ENCODE results near the gene ZNF470. TPM values are rescaled to one million over a fixed set of nuclear protein-coding genes. Genes with fewer than 3 reads are reported as not detected.

Gene ZNF470
- total RNA-seq, 1 donor from 2014 or later, result 8.0 TPM

DNA sequence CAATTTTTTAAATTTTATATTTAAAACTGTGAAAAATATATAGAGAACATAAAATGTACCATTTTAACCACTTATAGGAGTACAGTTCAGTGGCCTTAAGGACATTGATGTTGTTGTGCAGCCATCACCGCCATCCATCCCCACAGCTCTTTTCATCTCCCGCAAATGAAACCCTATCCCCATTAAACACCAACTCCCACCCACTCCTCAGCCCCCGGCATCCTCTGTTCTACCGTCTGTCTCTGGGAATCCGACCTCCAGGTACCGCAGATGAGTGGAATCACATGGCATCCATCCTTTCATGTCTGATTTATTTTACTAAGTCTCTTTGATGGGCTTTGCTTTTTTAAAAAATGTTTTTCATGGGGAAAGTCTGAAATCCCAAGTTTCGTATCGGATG lies 51.9 kb downstream of the ZNF470 start:
- no peak overlapping the region for H3K4me3 Mint-ChIP-seq (ENCODE audit: low read depth)
- TF ChIP-seq, protein P1, sequence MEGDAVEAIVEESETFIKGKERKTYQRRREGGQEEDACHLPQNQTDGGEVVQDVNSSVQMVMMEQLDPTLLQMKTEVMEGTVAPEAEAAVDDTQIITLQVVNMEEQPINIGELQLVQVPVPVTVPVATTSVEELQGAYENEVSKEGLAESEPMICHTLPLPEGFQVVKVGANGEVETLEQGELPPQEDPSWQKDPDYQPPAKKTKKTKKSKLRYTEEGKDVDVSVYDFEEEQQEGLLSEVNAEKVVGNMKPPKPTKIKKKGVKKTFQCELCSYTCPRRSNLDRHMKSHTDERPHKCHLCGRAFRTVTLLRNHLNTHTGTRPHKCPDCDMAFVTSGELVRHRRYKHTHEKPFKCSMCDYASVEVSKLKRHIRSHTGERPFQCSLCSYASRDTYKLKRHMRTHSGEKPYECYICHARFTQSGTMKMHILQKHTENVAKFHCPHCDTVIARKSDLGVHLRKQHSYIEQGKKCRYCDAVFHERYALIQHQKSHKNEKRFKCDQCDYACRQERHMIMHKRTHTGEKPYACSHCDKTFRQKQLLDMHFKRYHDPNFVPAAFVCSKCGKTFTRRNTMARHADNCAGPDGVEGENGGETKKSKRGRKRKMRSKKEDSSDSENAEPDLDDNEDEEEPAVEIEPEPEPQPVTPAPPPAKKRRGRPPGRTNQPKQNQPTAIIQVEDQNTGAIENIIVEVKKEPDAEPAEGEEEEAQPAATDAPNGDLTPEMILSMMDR (IDR thresholded peaks at IDR 0.05; ENCODE audit: unreplicated experiment), result no peak
- peaks cover 89% of the 10 kb centered on the region for H3K36me3 Mint-ChIP-seq (ENCODE audit: insufficient read depth)

DNA sequence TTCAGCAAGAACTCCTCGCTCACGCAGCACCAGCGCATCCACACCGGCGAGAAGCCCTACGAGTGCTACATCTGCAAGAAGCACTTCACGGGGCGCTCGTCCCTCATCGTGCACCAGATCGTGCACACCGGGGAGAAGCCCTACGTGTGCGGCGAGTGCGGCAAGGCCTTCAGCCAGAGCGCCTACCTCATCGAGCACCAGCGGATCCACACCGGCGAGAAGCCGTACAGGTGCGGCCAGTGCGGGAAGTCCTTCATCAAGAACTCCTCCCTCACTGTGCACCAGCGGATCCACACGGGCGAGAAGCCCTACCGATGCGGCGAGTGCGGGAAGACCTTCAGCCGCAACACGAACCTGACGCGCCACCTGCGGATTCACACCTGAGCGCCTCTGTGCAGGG lies 55.1 kb downstream of the ZNF470 start:
- DNase-seq (ENCODE audit: low spot score, unreplicated experiment), result no peak
- no peak overlapping the region for H3K27ac Mint-ChIP-seq
- H3K4me1 Mint-ChIP-seq (ENCODE audit: low read depth), result no peaks in the 10 kb centered on the region
- H3K36me3 Mint-ChIP-seq (ENCODE audit: insufficient read depth), result peaks cover 77% of the 10 kb centered on the region
- TF ChIP-seq, protein P1 (IDR thresholded peaks at IDR 0.05; ENCODE audit: unreplicated experiment), result no peak
- no peaks in the 10 kb centered on the region for H3K27me3 Mint-ChIP-seq
- no peak overlapping the region for H3K4me3 Mint-ChIP-seq (ENCODE audit: low read depth)
- peaks cover 50% of the 10 kb centered on the region for H3K9me3 Mint-ChIP-seq (ENCODE audit: low read depth)

More for the DNA sequence above, 51.9 kb downstream of the ZNF470 start:
- no peak for DNase-seq (ENCODE audit: low spot score, unreplicated experiment)
- no peaks in the 10 kb centered on the region for H3K4me1 Mint-ChIP-seq (ENCODE audit: low read depth)
- H3K27ac Mint-ChIP-seq, result no peak overlapping the region
- peaks cover 69% of the 10 kb centered on the region for H3K9me3 Mint-ChIP-seq (ENCODE audit: low read depth)
- H3K27me3 Mint-ChIP-seq, result no peaks in the 10 kb centered on the region

DNA sequence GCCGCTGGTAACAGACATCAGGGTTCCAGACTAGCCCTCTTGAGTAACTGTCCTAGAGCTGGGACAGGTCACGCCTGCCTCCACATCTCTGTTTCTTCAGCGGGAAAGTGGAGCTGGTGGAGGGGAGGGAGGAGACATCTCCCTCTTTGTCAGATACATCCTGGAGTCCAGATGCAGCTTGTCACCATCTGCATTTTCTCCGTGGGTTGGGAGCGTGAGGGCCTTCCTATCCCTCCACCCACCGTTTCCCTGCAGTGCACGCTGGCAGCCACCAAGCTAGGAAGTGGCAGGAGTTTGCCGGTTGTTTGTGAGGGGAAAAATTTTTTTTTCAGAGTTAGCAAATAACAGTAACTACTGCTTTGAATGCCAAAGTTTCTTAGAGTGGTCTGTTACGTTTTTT lies 55.7 kb downstream of the ZNF470 start:
- Mint-ChIP-seq H3K27me3 (no peaks in the 10 kb centered on the region), H3K36me3 (ENCODE audit: insufficient read depth) (peaks cover 75% of the 10 kb centered on the region), H3K4me1 (ENCODE audit: low read depth) (no peaks in the 10 kb centered on the region), H3K9me3 (ENCODE audit: low read depth) (peaks cover 50% of the 10 kb centered on the region), H3K4me3 (ENCODE audit: low read depth) (no peak overlapping the region), H3K27ac (no peak overlapping the region)
- TF ChIP-seq, protein P1 (IDR thresholded peaks at IDR 0.05; ENCODE audit: unreplicated experiment), result no peak
- no peak for DNase-seq (ENCODE audit: low spot score, unreplicated experiment)

- no peak for DNase-seq (ENCODE audit: low spot score, unreplicated experiment)
- H3K4me1 Mint-ChIP-seq (ENCODE audit: low read depth), result no peaks in the 10 kb centered on the region
- no peak overlapping the region for H3K4me3 Mint-ChIP-seq (ENCODE audit: low read depth)
- H3K27ac Mint-ChIP-seq, result no peak overlapping the region
- H3K9me3 Mint-ChIP-seq (ENCODE audit: low read depth), result peaks cover 52% of the 10 kb centered on the region
- H3K27me3 Mint-ChIP-seq, result no peaks in the 10 kb centered on the region
- TF ChIP-seq, protein P1 (IDR thresholded peaks at IDR 0.05; ENCODE audit: unreplicated experiment), result no peak
- peaks cover 63% of the 10 kb centered on the region for H3K36me3 Mint-ChIP-seq (ENCODE audit: insufficient read depth)
Observed at GRCh38 chr19:56625708-56626107, 58.4 kb downstream of the ZNF470 start.

DNA sequence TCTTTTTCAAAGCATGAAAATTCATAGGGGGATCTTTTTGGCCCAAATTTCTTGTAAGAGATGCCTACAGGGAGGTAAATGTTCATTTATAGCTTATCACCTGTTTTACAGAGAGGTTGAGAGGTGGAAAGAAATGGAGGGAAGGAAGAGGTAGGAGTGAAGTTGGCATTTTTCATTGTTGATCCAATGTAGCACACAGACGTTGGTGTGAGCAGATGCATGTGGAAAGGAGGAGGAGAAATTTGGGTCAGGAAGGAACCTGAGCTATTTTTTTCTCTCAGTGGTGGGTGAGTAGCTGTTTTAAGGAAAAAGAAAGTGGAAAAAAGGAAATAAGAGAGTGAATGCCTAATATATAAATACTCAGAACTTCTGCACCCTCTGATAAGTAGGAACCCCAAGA lies 65.8 kb downstream of the ZNF470 start:
- TF ChIP-seq, protein P1 (IDR thresholded peaks at IDR 0.05; ENCODE audit: unreplicated experiment), result no peak
- DNase-seq (ENCODE audit: low spot score, unreplicated experiment), result no peak
- Mint-ChIP-seq H3K9me3 (ENCODE audit: low read depth) (peaks cover 67% of the 10 kb centered on the region), H3K27me3 (no peaks in the 10 kb centered on the region), H3K4me1 (ENCODE audit: low read depth) (no peaks in the 10 kb centered on the region), H3K36me3 (ENCODE audit: insufficient read depth) (peaks cover 27% of the 10 kb centered on the region), H3K27ac (no peak overlapping the region), H3K4me3 (ENCODE audit: low read depth) (no peak overlapping the region)
